ENCODE data around the gene CTCFL.

GRCh38 chr20:57558614-57559288, 33.8 kb upstream of the CTCFL start:
- TF ChIP-seq CTCF (IDR thresholded peaks at IDR 0.05; ENCODE audit: borderline replicate concordance, extremely low read depth, low read length, poor library complexity, severe bottlenecking), result no peak
- no peak for TF ChIP-seq EZH2 (IDR thresholded peaks at IDR 0.05; ENCODE audit: borderline replicate concordance, low read depth, low read length, severe bottlenecking)

All from DND-41 (cell line).